Right lung (tissue), 10 donors: Measurements from ENCODE around the gene CCDC88A. TPM values are rescaled to one million over a fixed set of nuclear protein-coding genes. Genes with fewer than 3 reads are reported as not detected.
"Not testable (repeated sequence)": the region's sequence is repeated elsewhere in the genome, so short reads cannot be mapped to it uniquely, and the experiment has no call there.

Source experiments
- DNase-seq, 2 donors: peaks; one replicate each; pipeline ENCODE4 v3.0.0-alpha.2; 2013
- long read RNA-seq, 8 donors: transcript quantifications; one replicate each; lab custom pipeline, GENCODE V29; 2026
- polyA plus RNA-seq, 5 donors: library from polyadenylated mRNA; unstranded; fragments of 120-200 nt; gene quantifications; one replicate each; pipeline versions ENCODE4 v1.2.1 to v1.2.3, GENCODE V29; 2013; ENCODE audit warnings: inconsistent platforms in 1 of 5, low replicate concordance in 1 of 5; ENCODE audit not compliant: insufficient read length in 5 of 5, insufficient read depth in 1 of 5

Gene CCDC88A
- polyA plus RNA-seq = 100 to 1,000 TPM in 2 of 5 donors, 10 to 100 TPM in 3; 63.2 to 129 (median 98.1) TPM
- long read RNA-seq, donor 1, full-length matches to known transcripts = 3 of 19 reads
- long read RNA-seq, donor 1, partial matches to known transcripts = 16 of 19 reads
- long read RNA-seq, donor 1, other reads (novel, unspliced or antisense) = 0 of 19 reads
- long read RNA-seq, donor 2, full-length matches to known transcripts = 4 of 11 reads
- long read RNA-seq, donor 2, partial matches to known transcripts = 7 of 11 reads
- long read RNA-seq, donor 2, other reads (novel, unspliced or antisense) = 0 of 11 reads
- long read RNA-seq, donor 3, full-length matches to known transcripts = 5 of 5 reads
- long read RNA-seq, donor 3, partial matches to known transcripts = 0 of 5 reads
- long read RNA-seq, donor 3, other reads (novel, unspliced or antisense) = 0 of 5 reads
- long read RNA-seq, donor 4, full-length matches to known transcripts = 6 of 28 reads
- long read RNA-seq, donor 4, partial matches to known transcripts = 22 of 28 reads
- long read RNA-seq, donor 4, other reads (novel, unspliced or antisense) = 0 of 28 reads
- long read RNA-seq, donor 5, full-length matches to known transcripts = 8 of 26 reads
- long read RNA-seq, donor 5, partial matches to known transcripts = 18 of 26 reads
- long read RNA-seq, donor 5, other reads (novel, unspliced or antisense) = 0 of 26 reads
- long read RNA-seq, donor 6, full-length matches to known transcripts = 6 of 20 reads
- long read RNA-seq, donor 6, partial matches to known transcripts = 14 of 20 reads
- long read RNA-seq, donor 6, other reads (novel, unspliced or antisense) = 0 of 20 reads
- long read RNA-seq, donor 7, full-length matches to known transcripts = 5 of 5 reads
- long read RNA-seq, donor 7, partial matches to known transcripts = 0 of 5 reads
- long read RNA-seq, donor 7, other reads (novel, unspliced or antisense) = 0 of 5 reads
- long read RNA-seq, donor 8 = 0 reads

GRCh38 chr2:55419679-55420438 lies at the start of gene CCDC88A:
Gene CCDC88A (minus strand): TSS chr2:55419856. CDS start chr2:55419079, 777 bp downstream.
- DNase-seq = peak; percentile 99

GRCh38 chr2:55461679-55462078 lies 42.0 kb upstream of the CCDC88A start:
- no peak for DNase-seq

GRCh38 chr2:55460562-55460961 lies 40.9 kb upstream of the CCDC88A start:
- no peak for DNase-seq

- no peak for DNase-seq
Observed at GRCh38 chr2:55459714-55460274, 40.1 kb upstream of the CCDC88A start.

- no peak for DNase-seq
Observed at GRCh38 chr2:55459279-55459678, 39.6 kb upstream of the CCDC88A start.

GRCh38 chr2:55454121-55454520 lies 34.5 kb upstream of the CCDC88A start:
- no peak for DNase-seq

GRCh38 chr2:55452879-55453278 lies 33.2 kb upstream of the CCDC88A start:
- no peak for DNase-seq

GRCh38 chr2:55451699-55452098 lies 32.0 kb upstream of the CCDC88A start:
- DNase-seq = no peak

- not testable (repeated sequence) for DNase-seq
Observed at GRCh38 chr2:55450014-55450413, 30.4 kb upstream of the CCDC88A start.

- not testable (repeated sequence) for DNase-seq
Observed at GRCh38 chr2:55442045-55442760, 22.5 kb upstream of the CCDC88A start.

- DNase-seq = no peak
Observed at GRCh38 chr2:55441280-55441892, 21.7 kb upstream of the CCDC88A start.

- DNase-seq = no peak
Observed at GRCh38 chr2:55439101-55439397, 19.4 kb upstream of the CCDC88A start.

GRCh38 chr2:55438391-55439100 lies 18.9 kb upstream of the CCDC88A start:
- no peak for DNase-seq

GRCh38 chr2:55437515-55438390 lies 18.1 kb upstream of the CCDC88A start:
- no peak for DNase-seq

GRCh38 chr2:55431982-55432627 lies 12.4 kb upstream of the CCDC88A start:
- peak in 1 of 2 donors; percentile 23 for DNase-seq

GRCh38 chr2:55430211-55430975 lies 10.7 kb upstream of the CCDC88A start:
- DNase-seq = no peak

GRCh38 chr2:55428258-55428657 lies 8.6 kb upstream of the CCDC88A start:
- DNase-seq = no peak
